OCI-M2 (cell line): ENCODE data around the gene GIPR.
"Not testable (repeated sequence)": the region's sequence is repeated elsewhere in the genome, so short reads cannot be mapped to it uniquely, and the experiment has no call there.

ENCODE experiments used
- DNase-seq: peaks from one replicate; lab custom pipeline; 2025; ENCODE audit not compliant: unreplicated experiment; lab: John Stamatoyannopoulos, UW

The GIPR gene

DNA sequence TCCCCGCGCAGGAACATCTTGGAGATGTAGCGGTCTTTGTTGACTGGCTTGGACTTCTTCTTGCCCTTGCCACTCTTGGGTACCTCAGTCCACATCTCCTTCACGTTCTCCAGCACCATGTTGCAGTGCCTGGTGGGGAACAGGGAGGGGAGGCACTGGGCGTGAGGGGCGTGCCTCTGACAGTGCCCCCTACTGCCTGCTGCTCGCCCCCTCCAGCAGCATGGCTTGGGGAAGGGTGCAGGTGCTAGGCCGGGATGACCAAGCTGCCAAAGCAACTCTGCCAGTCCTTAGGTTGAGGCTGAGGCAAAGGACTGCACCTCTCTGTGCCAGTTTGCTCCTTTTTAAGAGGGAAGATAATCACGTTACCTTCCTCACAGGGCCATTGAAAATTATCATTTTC is 19.6 kb downstream of the GIPR start:
- DNase-seq, result no peak

- peak; percentile 99 for DNase-seq
Observed at GRCh38 chr19:45691516-45692186, 23.6 kb downstream of the GIPR start, which contains the start of gene SNRPD2. SNRPD2 (minus strand) TSS chr19:45691953; CDS start chr19:45691888, 65 bp downstream.

- DNase-seq, result peak; percentile 99
Observed at GRCh38 chr19:45692187-45693105, 24.4 kb downstream of the GIPR start, which contains the start of gene QPCTL. QPCTL (plus strand) TSS chr19:45692666; CDS start chr19:45692704, 38 bp downstream.

GRCh38 chr19:45693106-45693788 is 25.2 kb downstream of the GIPR start:
- peak; percentile 50 for DNase-seq

- no peak for DNase-seq
Observed at GRCh38 chr19:45701676-45702075, 33.7 kb downstream of the GIPR start.

- no peak for DNase-seq
Observed at GRCh38 chr19:45705115-45705514, 37.1 kb downstream of the GIPR start.

GRCh38 chr19:45705710-45706415 is 37.8 kb downstream of the GIPR start:
- DNase-seq, result no peak

GRCh38 chr19:45710356-45711130 is 42.5 kb downstream of the GIPR start:
- no peak for DNase-seq

- DNase-seq, result no peak
Observed at GRCh38 chr19:45711851-45712698, 44.1 kb downstream of the GIPR start.

GRCh38 chr19:45712699-45713067 is 44.7 kb downstream of the GIPR start:
- no peak for DNase-seq

DNA sequence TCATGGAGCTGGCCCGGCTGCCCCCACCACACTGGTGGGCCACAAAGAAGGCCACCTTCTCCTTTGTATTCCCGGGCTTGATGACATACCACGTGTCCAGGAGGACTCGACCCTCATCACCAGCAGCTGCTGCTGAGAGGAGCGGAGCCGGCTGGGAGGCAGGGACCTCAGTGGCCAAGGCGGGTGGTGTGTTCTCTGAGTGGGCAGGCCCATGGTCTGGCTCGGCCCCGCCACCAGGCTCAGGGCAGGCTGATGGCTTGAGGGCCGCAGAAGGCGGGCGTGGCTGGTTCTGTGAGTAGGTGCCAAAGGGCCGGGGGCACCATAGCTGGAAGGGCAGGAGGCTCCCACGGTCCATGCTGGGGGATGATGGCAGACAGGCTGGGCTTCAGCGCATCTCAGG is 45.1 kb downstream of the GIPR start:
- no peak for DNase-seq

GRCh38 chr19:45715139-45715538 is 47.1 kb downstream of the GIPR start:
- no peak for DNase-seq

- DNase-seq, result no peak
Observed at GRCh38 chr19:45716359-45717130, 48.5 kb downstream of the GIPR start.

GRCh38 chr19:45717131-45717982 is 49.3 kb downstream of the GIPR start:
- DNase-seq, result peak; percentile 96

DNA sequence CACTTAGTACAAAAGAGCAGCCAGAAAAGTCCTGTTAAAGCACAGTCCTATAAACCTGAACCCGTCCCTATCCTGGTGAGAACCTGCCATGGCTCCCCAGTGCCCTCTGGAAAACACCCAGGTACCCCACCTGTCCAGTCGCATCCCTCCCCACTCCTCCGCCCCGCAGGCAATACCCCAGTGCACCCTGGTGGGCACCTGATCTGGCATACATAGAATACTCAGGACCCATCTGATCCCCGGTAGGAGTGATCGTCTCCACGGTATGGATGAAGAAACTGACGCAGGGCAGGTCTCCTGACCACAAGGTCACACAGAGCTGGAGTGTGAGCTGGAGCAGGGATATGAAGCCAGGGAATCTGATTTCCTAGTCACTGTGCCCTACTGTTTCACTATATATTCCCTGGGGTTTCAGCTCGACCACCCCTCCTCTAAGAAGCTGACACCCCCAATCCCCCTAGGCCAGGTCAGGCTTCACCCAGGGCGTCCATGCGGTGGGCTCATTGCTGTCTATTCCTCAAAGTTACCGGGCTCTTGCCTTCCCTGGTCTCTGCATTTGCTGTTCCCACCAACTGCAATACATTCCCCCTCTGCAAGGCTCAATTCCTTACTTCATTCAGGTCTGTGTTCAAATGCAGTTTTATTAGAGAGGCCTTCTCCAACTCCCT is 50.1 kb downstream of the GIPR start:
- no peak for DNase-seq

GRCh38 chr19:45720065-45720464 is 52.0 kb downstream of the GIPR start:
- not testable (repeated sequence) for DNase-seq

DNA sequence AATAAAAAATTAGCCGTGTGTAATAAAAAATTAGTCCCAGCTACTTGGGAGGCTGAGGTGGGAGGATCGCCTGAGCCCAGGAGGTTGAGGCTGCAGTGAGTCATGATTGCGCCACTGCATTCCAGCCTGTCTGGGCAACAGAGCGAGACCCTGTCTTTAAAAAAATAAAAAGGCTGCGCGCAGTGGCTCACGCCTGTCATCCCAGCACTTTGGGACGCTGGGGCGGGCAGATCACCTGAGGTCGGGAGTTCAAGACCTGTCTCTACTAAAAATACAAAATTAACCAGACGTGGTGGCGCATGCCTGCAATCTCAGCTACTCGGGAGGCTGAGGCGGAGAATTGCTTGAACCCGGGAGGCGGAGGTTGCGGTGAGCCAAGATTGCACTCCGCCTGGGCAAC is 60.7 kb downstream of the GIPR start:
- not testable (repeated sequence) for DNase-seq
